ENCODE measurements around the gene NPEPL1.

DNA sequence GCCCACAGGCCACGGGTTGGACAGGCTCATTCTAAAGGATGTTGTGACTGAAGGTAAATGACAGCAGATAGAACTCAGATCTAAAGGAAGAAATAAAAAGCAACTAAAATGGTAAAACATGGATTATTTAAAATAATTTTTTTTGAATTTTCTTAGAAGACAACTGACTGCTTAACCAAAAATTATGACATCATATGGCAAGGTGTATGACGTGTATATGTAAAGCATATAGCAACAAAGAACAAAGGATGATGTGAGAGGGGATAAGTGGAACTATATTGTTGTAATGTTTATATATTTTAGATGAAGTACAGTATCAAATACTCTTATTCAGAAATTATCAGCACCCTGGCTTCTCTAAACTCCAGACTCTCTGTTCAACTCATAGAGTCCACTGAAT lies 38.6 kb downstream of the NPEPL1 start:
- no peak for TF ChIP-seq EZH2 (IDR thresholded peaks at IDR 0.05; ENCODE audit: insufficient read depth, poor library complexity, severe bottlenecking)
- TF ChIP-seq EZH2phosphoT487 (IDR thresholded peaks at IDR 0.05; ENCODE audit: insufficient read depth, low read depth): no peak
